GM19452 (cell line): Measurements from ENCODE around the gene IGFBP7.

Source experiments
- ATAC-seq: cut with Tn5 transposase; IDR thresholded peaks from one replicate; pipeline ENCODE4 v1.9.1; 2021; ENCODE audit not compliant: unreplicated experiment

Gene IGFBP7

GRCh38 chr4:57044279-57044678 is 65.9 kb downstream of the IGFBP7 start:
- ATAC-seq = no peak

- ATAC-seq = no peak
Measured at GRCh38 chr4:57043347-57044251, 66.6 kb downstream of the IGFBP7 start.

- ATAC-seq = no peak
Measured at GRCh38 chr4:57042711-57043169, 67.4 kb downstream of the IGFBP7 start.

GRCh38 chr4:57041020-57041419 is 69.2 kb downstream of the IGFBP7 start:
- no peak for ATAC-seq

GRCh38 chr4:57040510-57040909 is 69.7 kb downstream of the IGFBP7 start:
- ATAC-seq = no peak

- ATAC-seq = no peak
Measured at GRCh38 chr4:57039345-57039744, 70.8 kb downstream of the IGFBP7 start.

- ATAC-seq = no peak
Measured at GRCh38 chr4:57037982-57038604, 72.1 kb downstream of the IGFBP7 start.

GRCh38 chr4:57034520-57034919 is 75.7 kb downstream of the IGFBP7 start:
- ATAC-seq = no peak

GRCh38 chr4:57023104-57023503 is 87.1 kb downstream of the IGFBP7 start:
- ATAC-seq = no peak

- ATAC-seq = no peak
Measured at GRCh38 chr4:57020467-57021101, 89.6 kb downstream of the IGFBP7 start.

- ATAC-seq = no peak
Measured at GRCh38 chr4:57018980-57019379, 91.2 kb downstream of the IGFBP7 start.

- ATAC-seq = no peak
Measured at GRCh38 chr4:57013543-57014120, 96.6 kb downstream of the IGFBP7 start.

GRCh38 chr4:56999751-57000150 is 110.4 kb downstream of the IGFBP7 start:
- no peak for ATAC-seq

- ATAC-seq = no peak
Measured at GRCh38 chr4:56995525-56995924, 114.7 kb downstream of the IGFBP7 start.

GRCh38 chr4:56990109-56990905 is 119.9 kb downstream of the IGFBP7 start:
- no peak for ATAC-seq

GRCh38 chr4:56986952-56987351 is 123.2 kb downstream of the IGFBP7 start:
- ATAC-seq = no peak

- ATAC-seq = no peak
Measured at GRCh38 chr4:56986192-56986591, 124.0 kb downstream of the IGFBP7 start.

- ATAC-seq = no peak
Measured at GRCh38 chr4:56981795-56982201, 128.4 kb downstream of the IGFBP7 start.
